Nephron (organoid): ENCODE results near the gene CYB5B.

ENCODE experiments used
- H3K27ac Mint-ChIP-seq, 3 experiments: 2 replicates each; pipeline ENCODE4 v1.8.0; 2020; ENCODE audit warnings: mixed read lengths in 3 of 3, mild to moderate bottlenecking in 2 of 3, moderate library complexity in 1 of 3
- H3K27me3 Mint-ChIP-seq: 2 replicates; pipeline ENCODE4 v1.8.0; 2021; ENCODE audit warnings: low read depth, mild to moderate bottlenecking, moderate library complexity, mixed read lengths
- H3K36me3 Mint-ChIP-seq: 2 replicates; pipeline ENCODE4 v1.8.0; 2020; ENCODE audit warnings: low read depth, mixed read lengths
- H3K4me1 Mint-ChIP-seq: 2 replicates; pipeline ENCODE4 v1.8.0; 2020; ENCODE audit warnings: mixed read lengths
- H3K4me3 Mint-ChIP-seq, 3 experiments: 2 replicates each; pipeline ENCODE4 v1.8.0; 2020; ENCODE audit warnings: mild to moderate bottlenecking in 3 of 3, mixed read lengths in 3 of 3, moderate library complexity in 2 of 3
- H3K9me3 Mint-ChIP-seq: 2 replicates; pipeline ENCODE4 v1.8.0; 2020; ENCODE audit warnings: mixed read lengths
- CTCF ChIP-seq, 3 experiments: fragments of 200-600 bp; sonication (generic); IDR thresholded peaks; one replicate each; pipeline ENCODE4 v1.5.0; 2021; ENCODE audit warnings: antibody characterized with exemption in 3 of 3; ENCODE audit not compliant: unreplicated experiment in 3 of 3

CYB5B gene

GRCh38 chr16:69410219-69410990, 14.0 kb upstream of the CYB5B start:
- H3K4me3 Mint-ChIP-seq, result peak overlapping the region; percentile 5 to 64 (median 26)
- peaks cover 35% of the 10 kb centered on the region for H3K4me1 Mint-ChIP-seq
- H3K36me3 Mint-ChIP-seq, result no peaks in the 10 kb centered on the region
- TF ChIP-seq CTCF (IDR thresholded peaks at IDR 0.05; ENCODE audit: unreplicated experiment in 3 of 3), result no peak
- no peaks in the 10 kb centered on the region for H3K27me3 Mint-ChIP-seq
- no peaks in the 10 kb centered on the region for H3K9me3 Mint-ChIP-seq
- peak overlapping the region; percentile 98 to 100 (median 99) for H3K27ac Mint-ChIP-seq

GRCh38 chr16:69411064-69411985, 13.1 kb upstream of the CYB5B start:
- Mint-ChIP-seq H3K27me3 (no peaks in the 10 kb centered on the region), H3K27ac (peak overlapping the region; percentile 98 to 100 (median 99)), H3K9me3 (no peaks in the 10 kb centered on the region), H3K4me3 (no peak overlapping the region), H3K4me1 (peaks cover 28% of the 10 kb centered on the region), H3K36me3 (no peaks in the 10 kb centered on the region)
- no peak for TF ChIP-seq CTCF (IDR thresholded peaks at IDR 0.05; ENCODE audit: unreplicated experiment in 3 of 3)

GRCh38 chr16:69412287-69412686, 12.1 kb upstream of the CYB5B start:
- no peaks in the 10 kb centered on the region for H3K27me3 Mint-ChIP-seq
- no peaks in the 10 kb centered on the region for H3K36me3 Mint-ChIP-seq
- no peaks in the 10 kb centered on the region for H3K9me3 Mint-ChIP-seq
- no peak for TF ChIP-seq CTCF (IDR thresholded peaks at IDR 0.05; ENCODE audit: unreplicated experiment in 3 of 3)
- H3K27ac Mint-ChIP-seq, result peak overlapping the region; percentile 60 to 100 (median 73)
- H3K4me3 Mint-ChIP-seq, result no peak overlapping the region
- peaks cover 24% of the 10 kb centered on the region for H3K4me1 Mint-ChIP-seq

- Mint-ChIP-seq H3K27ac (peak overlapping the region in 1 of 3 experiments; percentile 55), H3K4me1 (peaks cover 27% of the 10 kb centered on the region), H3K9me3 (no peaks in the 10 kb centered on the region), H3K4me3 (no peak overlapping the region), H3K36me3 (no peaks in the 10 kb centered on the region), H3K27me3 (no peaks in the 10 kb centered on the region)
- no peak for TF ChIP-seq CTCF (IDR thresholded peaks at IDR 0.05; ENCODE audit: unreplicated experiment in 3 of 3)
Measured at GRCh38 chr16:69413045-69413664, 11.3 kb upstream of the CYB5B start.

- no peaks in the 10 kb centered on the region for H3K27me3 Mint-ChIP-seq
- no peaks in the 10 kb centered on the region for H3K36me3 Mint-ChIP-seq
- H3K4me3 Mint-ChIP-seq, result no peak overlapping the region
- H3K27ac Mint-ChIP-seq, result peak overlapping the region; percentile 72 to 95 (median 93)
- H3K4me1 Mint-ChIP-seq, result peaks cover 11% of the 10 kb centered on the region
- TF ChIP-seq CTCF (IDR thresholded peaks at IDR 0.05; ENCODE audit: unreplicated experiment in 3 of 3), result no peak
- H3K9me3 Mint-ChIP-seq, result no peaks in the 10 kb centered on the region
Measured at GRCh38 chr16:69417520-69418199, 6.8 kb upstream of the CYB5B start.
